Sigmoid colon (tissue), 7 donors: ENCODE data around the gene HSD11B2. TPM values are rescaled to one million over a fixed set of nuclear protein-coding genes. Genes with fewer than 3 reads are reported as not detected.
A peak's percentile ranks its signal among the peaks of the same experiment; 100 is the strongest.

Experiments used
- DNase-seq: peaks from one replicate; pipeline ENCODE4 v3.0.0-alpha.2; 2019
- H3K27ac ChIP-seq, 4 donors: fragments of 200-600 bp; sonication (generic); one replicate each; pipeline ENCODE4 v1.5.1; 2016 to 2019; ENCODE audit warnings: mild to moderate bottlenecking in 1 of 4
- H3K27me3 ChIP-seq, 3 donors: fragments of 200-600 bp; sonication (generic); one replicate each; pipeline ENCODE4 v1.5.1; 2019; ENCODE audit warnings: mild to moderate bottlenecking in 1 of 3
- H3K36me3 ChIP-seq, 4 donors: fragments of 200-600 bp; sonication (generic); one replicate each; pipeline ENCODE4 v1.5.1; 2016 to 2019
- H3K4me1 ChIP-seq, 4 donors: fragments of 200-600 bp; sonication (generic); one replicate each; pipeline ENCODE4 v1.5.1; 2017 to 2019
- H3K4me3 ChIP-seq, 4 donors: fragments of 200-600 bp; sonication (generic); one replicate each; pipeline ENCODE4 v1.5.1; 2017 to 2019; ENCODE audit warnings: mild to moderate bottlenecking in 2 of 4, moderate library complexity in 1 of 4
- H3K9me3 ChIP-seq, 4 donors: fragments of 200-600 bp in 3 of 4; sonication (generic) in 3 of 4; one replicate each; pipeline versions ENCODE4 v1.5.1 to v1.6.1; 2013 to 2019
- CTCF ChIP-seq, 4 experiments: fragments of 450-650 bp in 3 of 4; fragments of 200-600 bp in 1 of 4; IDR thresholded peaks; one replicate each; pipeline ENCODE4 v1.5.1; 2016 to 2019; ENCODE audit warnings: antibody characterized with exemption in 4 of 4, mild to moderate bottlenecking in 3 of 4, moderate library complexity in 2 of 4
- EP300 ChIP-seq, 4 donors: sonication (generic); formaldehyde crosslinking; IDR thresholded peaks; one replicate each; pipeline ENCODE4 v1.6.1; 2017; ENCODE audit warnings: antibody characterized with exemption in 4 of 4
- POLR2A ChIP-seq, 2 donors: fragments of 450-650 bp; IDR thresholded peaks; one replicate each; pipeline ENCODE4 v1.6.1; 2016; ENCODE audit warnings: antibody characterized with exemption in 2 of 2, mild to moderate bottlenecking in 2 of 2, moderate library complexity in 2 of 2
- POLR2AphosphoS5 ChIP-seq, 4 donors: sonication (generic); formaldehyde crosslinking; IDR thresholded peaks; one replicate each; pipeline ENCODE4 v1.6.1; 2017; ENCODE audit warnings: antibody characterized with exemption in 4 of 4
- WGBS, 2 donors: extraction: QIAGEN DNeasy Blood & Tissue Kit; methylation state at CpG; one replicate each; pipeline ENCODE4 v1.1.7; 2013; 5-methylcytosine and 5-hydroxymethylcytosine counted together
- intact Hi-C: fragments of 100-400 bp; cut with DNase I; formaldehyde crosslinking; loops from one replicate; pipeline ENCODE4 v1.15.1; 2023
- polyA plus RNA-seq, 3 donors: library from polyadenylated mRNA; stranded (reverse); fragments of 200-250 nt; gene quantifications; one replicate each; pipeline ENCODE4 v1.2.3, GENCODE V29; 2013
- total RNA-seq, 4 donors: library from RNA; depleted of rRNA; stranded (reverse); fragments of >200 nt; gene quantifications; one replicate each; pipeline ENCODE4 v1.1.0, GENCODE V29; 2016
- donor health status: healthy with polysubstance abuse.
- donor health status: Bipolar disorder and iron deficiency.
- donor health status: healthy.

HSD11B2 gene
- total and polyA plus RNA-seq, 7 donors = 0.14 to 353 (median 46.1) TPM; not detected in 1

DNA sequence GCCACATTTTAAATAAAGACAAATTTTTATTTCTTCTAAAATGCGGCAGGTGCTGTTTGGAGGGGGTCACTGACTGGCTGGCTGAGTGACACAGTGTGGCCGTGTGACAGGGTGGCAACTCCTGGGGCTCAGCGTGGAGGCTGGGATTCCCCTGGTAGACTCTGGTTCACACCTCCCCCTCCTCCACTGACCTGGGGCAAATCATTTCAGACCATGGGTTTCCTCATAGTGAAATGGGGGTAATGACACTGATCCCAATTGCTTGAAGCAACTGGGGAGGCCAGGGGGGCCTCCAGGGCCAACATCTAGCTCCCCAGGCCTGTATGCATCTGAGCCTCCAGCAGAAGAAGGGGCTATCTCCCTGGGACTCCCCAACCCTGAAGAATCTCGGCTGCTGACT, 6.6 kb downstream of the HSD11B2 start:
- Histone ChIP-seq H3K27ac (no peak overlapping the region), H3K36me3 (peaks cover 0 to 53% (median 24%) of the 10 kb centered on the region in 4 donors), H3K4me1 (peaks cover 0 to 19% (median 9%) of the 10 kb centered on the region in 4 donors), H3K4me3 (no peak overlapping the region), H3K27me3 (no peaks in the 10 kb centered on the region), H3K9me3 (no peaks in the 10 kb centered on the region)
- intact Hi-C loops = no loop called here
- WGBS, 2 donors = 75 to 81% methylated on average over 4 of the region's 4 CpGs
- TF ChIP-seq CTCF (IDR thresholded peaks at IDR 0.05) = no peak
- no peak for TF ChIP-seq POLR2AphosphoS5 (IDR thresholded peaks at IDR 0.05)
- TF ChIP-seq EP300 (IDR thresholded peaks at IDR 0.05) = no peak
- no peak for TF ChIP-seq POLR2A (IDR thresholded peaks at IDR 0.05)
- DNase-seq = no peak

DNA sequence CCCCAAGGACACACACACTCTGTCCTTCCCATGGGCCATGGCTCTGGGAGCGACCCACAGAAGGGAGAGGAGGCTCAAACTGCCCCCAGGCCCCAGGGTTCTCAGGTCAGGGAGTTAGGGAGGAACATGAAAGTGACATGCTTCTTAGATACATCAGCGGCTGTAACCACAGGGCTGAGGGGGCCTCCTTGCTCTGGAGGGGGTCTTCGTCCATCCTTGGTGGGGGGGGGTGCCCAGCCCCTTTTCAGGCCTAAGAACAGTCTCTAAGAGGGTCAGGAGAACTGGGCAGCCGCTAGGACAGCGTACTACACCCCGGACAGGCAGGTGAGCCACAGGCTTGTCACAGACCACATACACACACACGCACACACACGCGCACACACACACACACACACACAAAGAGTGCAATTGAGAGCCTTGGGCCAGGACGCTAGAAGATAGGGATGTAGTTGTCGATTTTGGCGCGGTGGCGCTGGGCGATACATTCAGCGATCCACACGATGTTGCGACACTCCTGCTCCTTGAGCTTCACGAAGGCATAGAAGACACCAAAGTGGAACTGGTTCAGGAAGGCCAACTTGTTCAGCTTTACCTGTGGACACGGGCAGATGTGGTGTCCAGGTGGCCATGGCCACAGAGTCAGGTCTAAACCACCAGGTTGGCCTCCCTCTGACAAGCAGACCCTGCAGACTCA, 7.3 kb downstream of the HSD11B2 start:
- Histone ChIP-seq H3K27me3 (no peaks in the 10 kb centered on the region), H3K36me3 (peaks cover 0 to 53% (median 24%) of the 10 kb centered on the region in 4 donors)
- WGBS, 2 donors = 94 to 95% methylated on average over 20 of the region's 20 CpGs

DNA sequence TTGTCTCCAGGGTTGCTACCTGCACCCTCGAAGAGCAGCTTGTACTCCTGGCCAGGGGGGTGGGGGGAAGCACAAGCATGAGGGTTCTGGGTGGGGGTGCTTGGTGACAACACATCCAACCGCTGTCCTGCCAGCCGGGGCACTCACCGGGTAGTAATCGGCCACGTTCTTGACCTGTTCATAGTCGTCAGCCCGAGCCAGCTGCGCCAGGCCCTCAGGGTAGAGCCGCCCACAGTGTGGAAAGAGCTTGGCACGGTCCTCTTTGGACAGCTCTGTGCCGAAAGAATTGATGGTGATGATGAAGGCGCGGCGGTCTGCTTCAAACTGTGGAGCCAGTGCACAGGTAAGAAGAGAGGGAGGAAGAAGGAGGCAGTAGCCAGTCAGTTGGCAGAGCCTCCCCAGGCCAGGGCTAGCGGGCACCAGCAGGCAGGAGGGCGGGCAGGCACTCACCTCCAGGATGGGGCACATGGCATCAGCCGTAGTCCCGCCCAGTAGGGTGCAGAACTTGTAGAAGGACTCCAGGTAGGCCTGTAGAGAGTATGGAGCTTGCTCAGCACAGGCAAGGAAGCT, 8.0 kb downstream of the HSD11B2 start:
- TF ChIP-seq POLR2A (IDR thresholded peaks at IDR 0.05) (no peak), EP300 (IDR thresholded peaks at IDR 0.05) (no peak), CTCF (IDR thresholded peaks at IDR 0.05) (no peak), POLR2AphosphoS5 (IDR thresholded peaks at IDR 0.05) (no peak)
- no peaks in the 10 kb centered on the region for H3K27me3 ChIP-seq
- H3K4me3 ChIP-seq = no peak overlapping the region
- H3K9me3 ChIP-seq = no peaks in the 10 kb centered on the region
- no peak overlapping the region for H3K27ac ChIP-seq
- intact Hi-C loops = no loop called here
- DNase-seq = no peak
- 93 to 96% methylated on average over 19 of the region's 19 CpGs for WGBS, 2 donors
- peaks cover 0 to 33% (median 23%) of the 10 kb centered on the region in 4 donors for H3K4me1 ChIP-seq
- H3K36me3 ChIP-seq = peaks cover 0 to 53% (median 24%) of the 10 kb centered on the region in 4 donors

More for the DNA sequence above, 7.3 kb downstream of the HSD11B2 start:
- H3K9me3 ChIP-seq = no peaks in the 10 kb centered on the region
- H3K27ac ChIP-seq = no peak overlapping the region
- H3K4me1 ChIP-seq = peaks cover 0 to 27% (median 16%) of the 10 kb centered on the region in 4 donors
- no peak for DNase-seq
- TF ChIP-seq EP300 (IDR thresholded peaks at IDR 0.05) (no peak), POLR2AphosphoS5 (IDR thresholded peaks at IDR 0.05) (no peak), POLR2A (IDR thresholded peaks at IDR 0.05) (no peak), CTCF (IDR thresholded peaks at IDR 0.05) (no peak)
- intact Hi-C loops = no loop called here
- no peak overlapping the region for H3K4me3 ChIP-seq

DNA sequence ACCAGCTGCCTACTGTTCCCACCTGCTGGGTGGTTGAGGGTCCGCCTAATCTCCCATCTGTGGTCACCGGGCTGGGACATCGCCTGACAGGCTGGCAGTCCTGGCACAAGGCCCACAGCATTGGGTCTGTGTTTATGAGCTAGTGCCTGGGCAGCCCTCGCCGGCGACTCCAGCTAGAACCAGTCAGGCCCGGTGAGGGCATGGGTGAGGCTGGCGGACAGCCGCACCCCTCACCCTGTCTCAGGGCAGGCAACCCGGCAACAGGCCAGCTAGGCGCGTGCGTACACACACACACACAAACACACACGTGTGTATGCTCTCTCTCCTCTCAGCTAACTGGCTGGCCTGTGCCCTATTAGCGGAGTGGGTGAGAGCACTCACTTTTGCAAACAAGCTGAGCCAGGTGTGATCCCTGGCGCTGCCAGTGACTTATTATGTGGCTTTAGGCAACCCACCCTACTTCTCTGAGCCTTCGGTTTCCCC, 10.4 kb downstream of the HSD11B2 start:
- H3K27ac ChIP-seq = peak overlapping the region in 1 of 4 donors; percentile 78
- 18 to 73% methylated on average over 17 of the region's 17 CpGs for WGBS, 2 donors
- H3K9me3 ChIP-seq = no peaks in the 10 kb centered on the region
- peaks cover 0 to 57% (median 47%) of the 10 kb centered on the region in 4 donors for H3K4me1 ChIP-seq
- TF ChIP-seq POLR2AphosphoS5 (IDR thresholded peaks at IDR 0.05) = peak in 1 of 4 donors; percentile 10
- TF ChIP-seq POLR2A (IDR thresholded peaks at IDR 0.05) = peak in 1 of 2 donors; percentile 45
- no peak for TF ChIP-seq EP300 (IDR thresholded peaks at IDR 0.05)
- H3K4me3 ChIP-seq = no peak overlapping the region
- intact Hi-C loops = no loop called here
- no peak for DNase-seq
- H3K36me3 ChIP-seq = peaks cover 0 to 52% (median 24%) of the 10 kb centered on the region in 4 donors
- no peaks in the 10 kb centered on the region for H3K27me3 ChIP-seq

DNA sequence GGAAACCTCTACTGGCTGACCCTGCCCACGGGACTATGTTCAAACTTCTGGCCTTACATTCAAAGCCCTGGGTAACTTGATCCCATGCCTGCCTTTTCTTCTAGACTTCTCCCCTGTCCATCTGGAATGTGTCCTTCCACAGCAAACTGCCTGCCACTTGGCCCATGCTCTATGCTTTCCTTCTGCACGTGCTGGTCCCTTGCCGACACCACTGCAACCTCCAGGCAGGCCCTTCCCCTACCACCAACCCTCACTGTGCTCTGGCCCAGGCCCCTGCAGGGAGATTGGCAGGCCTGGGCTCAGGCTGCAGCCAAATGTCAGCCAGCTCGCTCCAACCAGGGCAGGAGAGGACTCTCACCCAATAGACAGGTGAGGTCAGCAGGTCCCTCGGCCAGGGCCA, 11.0 kb downstream of the HSD11B2 start:
- DNase-seq = no peak
- Histone ChIP-seq H3K9me3 (no peaks in the 10 kb centered on the region), H3K27me3 (no peaks in the 10 kb centered on the region), H3K36me3 (peaks cover 0 to 47% (median 24%) of the 10 kb centered on the region in 4 donors), H3K4me1 (peaks cover 0 to 63% (median 53%) of the 10 kb centered on the region in 4 donors), H3K27ac (peak overlapping the region in 2 of 4 donors; percentile 78 to 79), H3K4me3 (no peak overlapping the region)
- no peak for TF ChIP-seq POLR2AphosphoS5 (IDR thresholded peaks at IDR 0.05)
- TF ChIP-seq EP300 (IDR thresholded peaks at IDR 0.05) = no peak
- TF ChIP-seq POLR2A (IDR thresholded peaks at IDR 0.05) = no peak
- TF ChIP-seq CTCF (IDR thresholded peaks at IDR 0.05) = no peak
- WGBS, 2 donors = 52 to 80% methylated on average over 5 of the region's 5 CpGs
- intact Hi-C loops = no loop called here
